Liver (tissue), 9 donors: ENCODE results near the gene AP5M1. TPM values are rescaled to one million over a fixed set of nuclear protein-coding genes. Genes with fewer than 3 reads are reported as not detected.

Experiments
- DNase-seq: peaks from one replicate; pipeline ENCODE4 v3.0.0-alpha.2; 2017; ENCODE audit warnings: low spot score
- H3K27ac ChIP-seq, 2 donors: one replicate each; pipeline ENCODE4 v1.7.0; 2013; ENCODE audit warnings: inconsistent platforms in 2 of 2, low read length in 2 of 2, control low read depth in 1 of 2, low read depth in 1 of 2, mild to moderate bottlenecking in 1 of 2
- H3K27me3 ChIP-seq, 4 donors: one replicate each; pipeline versions ENCODE4 v1.6.1 to v1.7.0; 2013; ENCODE audit warnings: low read length in 3 of 4, inconsistent platforms in 1 of 4, mild to moderate bottlenecking in 1 of 4, moderate library complexity in 1 of 4; ENCODE audit not compliant: control insufficient read depth in 4 of 4, insufficient read depth in 4 of 4
- H3K36me3 ChIP-seq, 4 donors: one replicate each; pipeline versions ENCODE4 v1.6.1 to v1.7.0; 2013; ENCODE audit warnings: low read length in 3 of 4, mild to moderate bottlenecking in 3 of 4, low read depth in 1 of 4, moderate library complexity in 1 of 4; ENCODE audit not compliant: control insufficient read depth in 4 of 4, insufficient read depth in 3 of 4
- H3K4me1 ChIP-seq, 4 donors: one replicate each; pipeline versions ENCODE4 v1.6.1 to v1.7.0; 2013; ENCODE audit warnings: low read length in 3 of 4, mild to moderate bottlenecking in 3 of 4, moderate library complexity in 1 of 4; ENCODE audit not compliant: control insufficient read depth in 4 of 4, insufficient read depth in 4 of 4
- H3K4me3 ChIP-seq, 3 donors: one replicate each; pipeline versions ENCODE4 v1.6.1 to v1.7.0; 2013; ENCODE audit warnings: low read length in 3 of 3, control low read depth in 1 of 3, low read depth in 1 of 3, mild to moderate bottlenecking in 1 of 3
- H3K9ac ChIP-seq, 2 donors: one replicate each; pipeline ENCODE4 v1.7.0; 2013; ENCODE audit warnings: low read length in 2 of 2, mild to moderate bottlenecking in 2 of 2, moderate library complexity in 2 of 2, control low read depth in 1 of 2, low read depth in 1 of 2
- H3K9me3 ChIP-seq, 4 donors: one replicate each; pipeline versions ENCODE4 v1.6.1 to v1.7.0; 2013; ENCODE audit warnings: low read length in 3 of 4; ENCODE audit not compliant: control insufficient read depth in 4 of 4
- ATF3 ChIP-seq: IDR thresholded peaks from 2 replicates; pipeline ENCODE4 v1.6.1; 2016; ENCODE audit warnings: antibody characterized with exemption
- EGR1 ChIP-seq, 2 donors: IDR thresholded peaks; 2 replicates each; pipeline ENCODE4 v1.6.1; 2016 to 2018; ENCODE audit warnings: antibody characterized with exemption in 2 of 2, low read depth in 2 of 2
- FOXA1 ChIP-seq: IDR thresholded peaks from 2 replicates; pipeline ENCODE4 v1.6.1; 2016; ENCODE audit warnings: antibody characterized with exemption
- FOXA2 ChIP-seq: IDR thresholded peaks from 2 replicates; pipeline ENCODE4 v1.6.1; 2016; ENCODE audit warnings: antibody characterized with exemption
- GABPA ChIP-seq, 2 donors: IDR thresholded peaks in 1 of 2; conservative IDR thresholded peaks in 1 of 2; 2 replicates each; pipeline ENCODE4 v1.6.1; 2016; ENCODE audit warnings: antibody characterized with exemption in 2 of 2, mild to moderate bottlenecking in 1 of 2, moderate library complexity in 1 of 2
- HNF4A ChIP-seq, 2 donors: conservative IDR thresholded peaks; 2 replicates each; pipeline ENCODE4 v1.6.1; 2016; ENCODE audit warnings: antibody characterized with exemption in 2 of 2, mild to moderate bottlenecking in 2 of 2
- HNF4G ChIP-seq: IDR thresholded peaks from 2 replicates; pipeline ENCODE4 v1.6.1; 2016; ENCODE audit warnings: antibody characterized with exemption
- JUND ChIP-seq, 2 donors: IDR thresholded peaks; 2 replicates each; pipeline ENCODE4 v1.6.1; 2016; ENCODE audit warnings: antibody characterized with exemption in 2 of 2
- NR2F2 ChIP-seq: IDR thresholded peaks from 2 replicates; pipeline ENCODE4 v1.6.1; 2016; ENCODE audit warnings: antibody characterized with exemption
- RAD21 ChIP-seq, 2 donors: IDR thresholded peaks; 2 replicates each; pipeline ENCODE4 v1.6.1; 2016; ENCODE audit warnings: antibody characterized with exemption in 2 of 2, mild to moderate bottlenecking in 2 of 2
- RXRA ChIP-seq, 2 donors: IDR thresholded peaks; 2 replicates each; pipeline ENCODE4 v1.6.1; 2017 to 2018; ENCODE audit warnings: antibody characterized with exemption in 2 of 2, mild to moderate bottlenecking in 1 of 2
- SP1 ChIP-seq: IDR thresholded peaks from 2 replicates; pipeline ENCODE4 v1.6.1; 2018; ENCODE audit warnings: antibody characterized with exemption, mild to moderate bottlenecking
- TAF1 ChIP-seq: conservative IDR thresholded peaks from 2 replicates; pipeline ENCODE4 v1.6.1; 2016; ENCODE audit warnings: antibody characterized with exemption, mild to moderate bottlenecking
- YY1 ChIP-seq: IDR thresholded peaks from 2 replicates; pipeline ENCODE4 v1.6.1; 2016; ENCODE audit warnings: antibody characterized with exemption, mild to moderate bottlenecking
- WGBS: extraction: QIAGEN DNeasy Blood & Tissue Kit; methylation state at CpG from one replicate; pipeline ENCODE4 v1.1.7; 2013; 5-methylcytosine and 5-hydroxymethylcytosine counted together
- polyA plus RNA-seq, 2 donors: library from polyadenylated mRNA; stranded (reverse) in 1 of 2; unstranded in 1 of 2; fragments of 200-250 nt in 1 of 2; fragments of >200 nt in 1 of 2; fragmentation: Nextera tagmentation in 1 of 2; extraction: Ambion mirVana in 1 of 2; gene quantifications; one replicate each; pipeline versions ENCODE4 v1.2.1 to v1.2.3, GENCODE V29; 2013 to 2015
- total RNA-seq, 2 donors: library from RNA; depleted of rRNA; stranded (reverse); fragments of >200 nt; gene quantifications; one replicate each; pipeline ENCODE4 v1.2.3, GENCODE V29; 2014
- TF ChIP-seq, protein P1 (sequence below): IDR thresholded peaks from 2 replicates; pipeline ENCODE4 v1.6.1; 2016; ENCODE audit warnings: antibody characterized with exemption
- TF ChIP-seq, protein P2 (sequence below): IDR thresholded peaks from 2 replicates; pipeline ENCODE4 v1.6.1; 2016; ENCODE audit warnings: antibody characterized with exemption
- TF ChIP-seq, protein P3 (sequence below): fragments of 150-350 bp; IDR thresholded peaks from 2 replicates; pipeline ENCODE4 v1.5.1; 2017; ENCODE audit warnings: improper control_type of control experiment, low read depth, low read length; ENCODE audit not compliant: missing input control
- TF ChIP-seq, protein P4 (sequence below): IDR thresholded peaks from 2 replicates; pipeline ENCODE4 v1.6.1; 2016; ENCODE audit warnings: antibody characterized with exemption, mild to moderate bottlenecking
- donor health status: healthy.
- donor health status: healthy.
- donor health status: healthy.
- donor health status: healthy.
- donor health status: healthy.

The AP5M1 gene
- total and polyA plus RNA-seq, 4 donors: 11.8 to 17.5 (median 14.5) TPM

DNA sequence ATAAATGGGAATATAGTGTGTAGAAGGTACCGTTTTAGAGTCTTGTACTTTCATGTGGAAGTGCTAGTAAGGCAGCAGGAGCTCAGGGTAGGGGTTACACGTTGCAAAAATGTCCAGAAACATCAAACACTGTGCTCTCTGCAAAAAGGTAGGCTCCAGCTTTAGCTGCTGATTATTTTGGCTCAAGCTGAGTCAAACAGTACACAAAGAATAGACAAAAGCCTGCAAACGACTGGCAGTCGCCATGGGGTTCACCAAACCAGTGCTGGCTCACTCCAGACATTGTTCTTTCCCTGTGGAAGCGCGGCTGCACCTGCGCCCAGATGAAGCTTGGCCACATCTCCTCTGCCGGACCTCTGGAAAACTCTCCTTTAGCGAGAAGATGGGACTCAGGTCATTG, 76.3 kb downstream of the AP5M1 start:
- TF ChIP-seq, protein P1, sequence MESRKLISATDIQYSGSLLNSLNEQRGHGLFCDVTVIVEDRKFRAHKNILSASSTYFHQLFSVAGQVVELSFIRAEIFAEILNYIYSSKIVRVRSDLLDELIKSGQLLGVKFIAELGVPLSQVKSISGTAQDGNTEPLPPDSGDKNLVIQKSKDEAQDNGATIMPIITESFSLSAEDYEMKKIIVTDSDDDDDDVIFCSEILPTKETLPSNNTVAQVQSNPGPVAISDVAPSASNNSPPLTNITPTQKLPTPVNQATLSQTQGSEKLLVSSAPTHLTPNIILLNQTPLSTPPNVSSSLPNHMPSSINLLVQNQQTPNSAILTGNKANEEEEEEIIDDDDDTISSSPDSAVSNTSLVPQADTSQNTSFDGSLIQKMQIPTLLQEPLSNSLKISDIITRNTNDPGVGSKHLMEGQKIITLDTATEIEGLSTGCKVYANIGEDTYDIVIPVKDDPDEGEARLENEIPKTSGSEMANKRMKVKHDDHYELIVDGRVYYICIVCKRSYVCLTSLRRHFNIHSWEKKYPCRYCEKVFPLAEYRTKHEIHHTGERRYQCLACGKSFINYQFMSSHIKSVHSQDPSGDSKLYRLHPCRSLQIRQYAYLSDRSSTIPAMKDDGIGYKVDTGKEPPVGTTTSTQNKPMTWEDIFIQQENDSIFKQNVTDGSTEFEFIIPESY: no peak
- no peak for TF ChIP-seq TAF1
- no peak for TF ChIP-seq HNF4A (conservative IDR thresholded peaks at IDR 0.05)
- no peak overlapping the region for H3K4me3 ChIP-seq
- H3K36me3 ChIP-seq: no peaks in the 10 kb centered on the region
- no peak overlapping the region for H3K27ac ChIP-seq
- H3K4me1 ChIP-seq: no peaks in the 10 kb centered on the region
- H3K27me3 ChIP-seq: no peaks in the 10 kb centered on the region
- DNase-seq: no peak
- WGBS: 77% methylated on average over 9 of the region's 9 CpGs
- H3K9me3 ChIP-seq: no peaks in the 10 kb centered on the region
- no peak overlapping the region for H3K9ac ChIP-seq

GRCh38 chr14:57346741-57347140, 78.0 kb downstream of the AP5M1 start:
- DNase-seq: no peak
- no peaks in the 10 kb centered on the region for H3K9me3 ChIP-seq
- WGBS: 55% methylated on average over 2 of the region's 2 CpGs
- H3K9ac ChIP-seq: no peak overlapping the region
- no peaks in the 10 kb centered on the region for H3K36me3 ChIP-seq
- H3K4me1 ChIP-seq: no peaks in the 10 kb centered on the region
- TF ChIP-seq YY1 (no peak), NR2F2 (no peak), HNF4A (conservative IDR thresholded peaks at IDR 0.05) (no peak), ATF3 (no peak), GABPA (IDR thresholded peaks at IDR 0.05 in 1 of 2, conservative IDR thresholded peaks at IDR 0.05 in 1 of 2) (no peak), FOXA1 (no peak), FOXA2 (no peak), EGR1 (IDR thresholded peaks at IDR 0.05; ENCODE audit: low read depth in 2 of 2) (no peak), SP1 (no peak), RAD21 (IDR thresholded peaks at IDR 0.05) (no peak), JUND (IDR thresholded peaks at IDR 0.05) (no peak), HNF4G (no peak), RXRA (IDR thresholded peaks at IDR 0.05) (no peak)
- TF ChIP-seq, protein P2, sequence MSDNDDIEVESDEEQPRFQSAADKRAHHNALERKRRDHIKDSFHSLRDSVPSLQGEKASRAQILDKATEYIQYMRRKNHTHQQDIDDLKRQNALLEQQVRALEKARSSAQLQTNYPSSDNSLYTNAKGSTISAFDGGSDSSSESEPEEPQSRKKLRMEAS: no peak
- TF ChIP-seq, protein P3, sequence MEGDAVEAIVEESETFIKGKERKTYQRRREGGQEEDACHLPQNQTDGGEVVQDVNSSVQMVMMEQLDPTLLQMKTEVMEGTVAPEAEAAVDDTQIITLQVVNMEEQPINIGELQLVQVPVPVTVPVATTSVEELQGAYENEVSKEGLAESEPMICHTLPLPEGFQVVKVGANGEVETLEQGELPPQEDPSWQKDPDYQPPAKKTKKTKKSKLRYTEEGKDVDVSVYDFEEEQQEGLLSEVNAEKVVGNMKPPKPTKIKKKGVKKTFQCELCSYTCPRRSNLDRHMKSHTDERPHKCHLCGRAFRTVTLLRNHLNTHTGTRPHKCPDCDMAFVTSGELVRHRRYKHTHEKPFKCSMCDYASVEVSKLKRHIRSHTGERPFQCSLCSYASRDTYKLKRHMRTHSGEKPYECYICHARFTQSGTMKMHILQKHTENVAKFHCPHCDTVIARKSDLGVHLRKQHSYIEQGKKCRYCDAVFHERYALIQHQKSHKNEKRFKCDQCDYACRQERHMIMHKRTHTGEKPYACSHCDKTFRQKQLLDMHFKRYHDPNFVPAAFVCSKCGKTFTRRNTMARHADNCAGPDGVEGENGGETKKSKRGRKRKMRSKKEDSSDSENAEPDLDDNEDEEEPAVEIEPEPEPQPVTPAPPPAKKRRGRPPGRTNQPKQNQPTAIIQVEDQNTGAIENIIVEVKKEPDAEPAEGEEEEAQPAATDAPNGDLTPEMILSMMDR: no peak
- TF ChIP-seq, protein P1: no peak
- TF ChIP-seq, protein P4, sequence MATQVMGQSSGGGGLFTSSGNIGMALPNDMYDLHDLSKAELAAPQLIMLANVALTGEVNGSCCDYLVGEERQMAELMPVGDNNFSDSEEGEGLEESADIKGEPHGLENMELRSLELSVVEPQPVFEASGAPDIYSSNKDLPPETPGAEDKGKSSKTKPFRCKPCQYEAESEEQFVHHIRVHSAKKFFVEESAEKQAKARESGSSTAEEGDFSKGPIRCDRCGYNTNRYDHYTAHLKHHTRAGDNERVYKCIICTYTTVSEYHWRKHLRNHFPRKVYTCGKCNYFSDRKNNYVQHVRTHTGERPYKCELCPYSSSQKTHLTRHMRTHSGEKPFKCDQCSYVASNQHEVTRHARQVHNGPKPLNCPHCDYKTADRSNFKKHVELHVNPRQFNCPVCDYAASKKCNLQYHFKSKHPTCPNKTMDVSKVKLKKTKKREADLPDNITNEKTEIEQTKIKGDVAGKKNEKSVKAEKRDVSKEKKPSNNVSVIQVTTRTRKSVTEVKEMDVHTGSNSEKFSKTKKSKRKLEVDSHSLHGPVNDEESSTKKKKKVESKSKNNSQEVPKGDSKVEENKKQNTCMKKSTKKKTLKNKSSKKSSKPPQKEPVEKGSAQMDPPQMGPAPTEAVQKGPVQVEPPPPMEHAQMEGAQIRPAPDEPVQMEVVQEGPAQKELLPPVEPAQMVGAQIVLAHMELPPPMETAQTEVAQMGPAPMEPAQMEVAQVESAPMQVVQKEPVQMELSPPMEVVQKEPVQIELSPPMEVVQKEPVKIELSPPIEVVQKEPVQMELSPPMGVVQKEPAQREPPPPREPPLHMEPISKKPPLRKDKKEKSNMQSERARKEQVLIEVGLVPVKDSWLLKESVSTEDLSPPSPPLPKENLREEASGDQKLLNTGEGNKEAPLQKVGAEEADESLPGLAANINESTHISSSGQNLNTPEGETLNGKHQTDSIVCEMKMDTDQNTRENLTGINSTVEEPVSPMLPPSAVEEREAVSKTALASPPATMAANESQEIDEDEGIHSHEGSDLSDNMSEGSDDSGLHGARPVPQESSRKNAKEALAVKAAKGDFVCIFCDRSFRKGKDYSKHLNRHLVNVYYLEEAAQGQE: no peak
- no peaks in the 10 kb centered on the region for H3K27me3 ChIP-seq
- no peak overlapping the region for H3K4me3 ChIP-seq
- no peak overlapping the region for H3K27ac ChIP-seq
